ENCODE measurements around the gene CDC37. TPM values are rescaled to one million over a fixed set of nuclear protein-coding genes. Genes with fewer than 3 reads are reported as not detected.
A peak's percentile ranks its signal among the peaks of the same experiment; 100 is the strongest.

The CDC37 gene
- total and polyA plus RNA-seq, 2 of the 4 experiments (the other 2 are of a cell fraction) = 209 to 650 TPM

GRCh38 chr19:10416380-10417257, 13.3 kb upstream of the CDC37 start (continued):
- TF ChIP-seq FOS (IDR thresholded peaks at IDR 0.05; ENCODE audit: low read depth, low read length) = peak; percentile 49; the same call in 1 of the 2 replicates

GRCh38 chr19:10416083-10416379, 12.7 kb upstream of the CDC37 start:
- Histone ChIP-seq H3K27ac (ENCODE audit: insufficient read depth, low read length) (no peak overlapping the region; the same call in 1 of the 2 replicates), H2BK120ac (ENCODE audit: low read depth, low read length) (peak overlapping the region; percentile 45; the same call in 1 of the 2 replicates), H2BK15ac (ENCODE audit: low read depth, low read length) (no peak overlapping the region), H3K56ac (ENCODE audit: extremely low read depth, insufficient read depth, low read length) (no peak overlapping the region), H3K27me3 (ENCODE audit: control insufficient read depth, insufficient read depth, low read length) (peaks cover 24% of the 10 kb centered on the region), H2AK5ac (ENCODE audit: low read depth, low read length) (no peak overlapping the region), H3K9me1 (ENCODE audit: insufficient read depth, low read length) (no peaks in the 10 kb centered on the region), H3K79me1 (ENCODE audit: low read depth in 1 of 2, low read length in 2 of 2) (no peaks in the 10 kb centered on the region; a peak in 1 of 4 replicates), H3K4me1 (ENCODE audit: control insufficient read depth, insufficient read depth, low read length) (peaks cover 12% of the 10 kb centered on the region), H3K9ac (ENCODE audit: low read depth, low read length) (peak overlapping the region; percentile 72), H2BK20ac (ENCODE audit: low read depth, low read length) (no peak overlapping the region), H4K20me1 (ENCODE audit: insufficient read depth, low read length) (peaks cover 27% of the 10 kb centered on the region), H4K91ac (ENCODE audit: insufficient read depth, low read depth, low read length) (peak overlapping the region; percentile 43), H3K4ac (ENCODE audit: low read depth, low read length) (peak overlapping the region; percentile 67), H4K5ac (ENCODE audit: low read depth, low read length) (peak overlapping the region; percentile 9; the same call in 1 of the 2 replicates), H3K36me3 (ENCODE audit: control insufficient read depth, insufficient read depth, low read length) (no peaks in the 10 kb centered on the region), H2BK5ac (ENCODE audit: low read depth, low read length, poor library complexity, severe bottlenecking) (no peak overlapping the region), H3K4me3 (ENCODE audit: insufficient read depth, low read depth, low read length) (peak overlapping the region; percentile 59), H3K23ac (ENCODE audit: low read depth, low read length) (peak overlapping the region; percentile 95; the same call in 1 of the 2 replicates), H3K18ac (ENCODE audit: low read depth, low read length) (peak overlapping the region; percentile 9; the same call in 1 of the 2 replicates), H2AFZ (replicated peaks; ENCODE audit: low read length, poor library complexity) (peak overlapping the region; percentile 99), H4K8ac (ENCODE audit: low read depth in 2 of 2, low read length in 2 of 2) (peak overlapping the region; percentile 34 to 72; a peak in 3 of 4 replicates), H2AK9ac (replicated peaks; ENCODE audit: low read depth, low read length, poor library complexity) (peak overlapping the region; percentile 90), H3K4me2 (ENCODE audit: low read depth, low read length) (peak overlapping the region; percentile 90), H3K9me3 (ENCODE audit: control insufficient read depth, insufficient read depth, low read length) (no peaks in the 10 kb centered on the region), H3K14ac (replicated peaks; ENCODE audit: low read depth, low read length) (peak overlapping the region; percentile 88)
- dilution Hi-C loops (cut with HindIII; ENCODE audit: low sequenced_read_pairs, unreplicated experiment) = no loop called here
- in situ Hi-C loops (cut with MboI; ENCODE audit: low sequenced_read_pairs) = no loop called here
- intact Hi-C loops (cut with micrococcal nuclease) = no loop called here
- ChIA-PET POLR2A (ENCODE audit: unreplicated experiment) (no interaction called here), CTCF (interaction anchor here (0.6 to 3.5 kb wide), 5 partner anchors 12 to 311 kb away, joined by 3 to 37 read pairs (median 5); partner anchors contain the start of gene CDC37)
- no TSS peak for BruUV-seq (replicated peaks)
- WGBS, 2 experiments (ENCODE audit: extremely low coverage in 2 of 2, insufficient read length in 1 of 2) = 1% methylated on average over 7 of the region's 9 CpGs; no CpG with 5 or more reads in 1 of the 2 experiments
- ATAC-seq (ENCODE audit: low read depth) = no peak
- DNase-seq = no peak
- TF ChIP-seq RCOR1 (IDR thresholded peaks at IDR 0.05; ENCODE audit: insufficient replicate concordance, low read length) (no peak), RAD21 (IDR thresholded peaks at IDR 0.05; ENCODE audit: low read length) (no peak), ELK1 (IDR thresholded peaks at IDR 0.05; ENCODE audit: borderline replicate concordance, low read depth, low read length) (no peak), NFE2L2 (IDR thresholded peaks at IDR 0.05; ENCODE audit: low read depth, low read length) (no peak), BHLHE40 (IDR thresholded peaks at IDR 0.05; ENCODE audit: low read depth, low read length) (no peak), USF2 (IDR thresholded peaks at IDR 0.05; ENCODE audit: low read depth, low read length) (no peak), MAFK (IDR thresholded peaks at IDR 0.05; ENCODE audit: low read depth, low read length) (no peak), CTCF (conservative IDR thresholded peaks at IDR 0.05; ENCODE audit: low read depth, low read length) (no peak), CHD1 (IDR thresholded peaks at IDR 0.05; ENCODE audit: low read depth, low read length) (no peak), MAZ (IDR thresholded peaks at IDR 0.05; ENCODE audit: borderline replicate concordance, low read depth, low read length) (no peak), POLR2A (IDR thresholded peaks at IDR 0.05; ENCODE audit: low read depth, low read length) (no peak), FOS (IDR thresholded peaks at IDR 0.05; ENCODE audit: low read depth, low read length) (no peak)

Measured in IMR-90 (cell line).